Keratinocyte (primary cell): ENCODE measurements around the gene ATP5F1C. TPM values are rescaled to one million over a fixed set of nuclear protein-coding genes. Genes with fewer than 3 reads are reported as not detected.

Experiments
- DNase-seq: peaks from one replicate; pipeline ENCODE4 v3.0.0-alpha.2; 2011; ENCODE audit warnings: low read depth, missing footprints, low spot score
- FAIRE-seq: peaks from 2 replicates; lab custom pipeline; 2011; peaks lifted over from hg19 to GRCh38; lab: Jason Lieb, UNC
- H2AFZ ChIP-seq: 2 replicates; pipeline ENCODE4 v1.6.0; 2012; ENCODE audit warnings: low read length, control low read depth, inconsistent platforms; ENCODE audit not compliant: control insufficient read depth
- H3K27ac ChIP-seq: 2 replicates; pipeline ENCODE4 v1.5.1; 2011; ENCODE audit warnings: low read length; ENCODE audit not compliant: control insufficient read depth, insufficient read depth
- H3K27me3 ChIP-seq: 3 replicates; pipeline ENCODE4 v1.6.0; 2011; ENCODE audit warnings: low read length; ENCODE audit not compliant: control insufficient read depth, insufficient read depth; ENCODE audit errors: extremely low read depth
- H3K36me3 ChIP-seq, 2 experiments: 2 replicates in 1 of 2; 3 replicates in 1 of 2; pipeline ENCODE4 v1.5.1; 2011; ENCODE audit warnings: low read length in 2 of 2, mild to moderate bottlenecking in 1 of 2; ENCODE audit not compliant: control insufficient read depth in 2 of 2, insufficient read depth in 2 of 2; ENCODE audit errors: extremely low read depth in 1 of 2
- H3K4me1 ChIP-seq: 3 replicates; pipeline ENCODE4 v1.5.1; 2011; ENCODE audit warnings: low read length; ENCODE audit not compliant: control insufficient read depth, insufficient read depth; ENCODE audit errors: extremely low read depth
- H3K4me2 ChIP-seq: 3 replicates; pipeline ENCODE4 v1.6.0; 2011; ENCODE audit warnings: low read depth, low read length; ENCODE audit not compliant: control insufficient read depth, insufficient read depth; ENCODE audit errors: extremely low read depth
- H3K4me3 ChIP-seq, 3 experiments: fragments of 200-600 bp in 1 of 3; sonication (generic) in 1 of 3; 2 replicates in 2 of 3; 3 replicates in 1 of 3; pipeline ENCODE4 v1.5.1; 2011 to 2016; ENCODE audit warnings: low read length in 3 of 3, mild to moderate bottlenecking in 3 of 3, control low read depth in 2 of 3, inconsistent platforms in 1 of 3, low read depth in 1 of 3, mixed read lengths in 1 of 3, mixed run types in 1 of 3, moderate library complexity in 1 of 3; ENCODE audit not compliant: control insufficient read depth in 2 of 3, insufficient read depth in 2 of 3; ENCODE audit errors: extremely low read depth in 1 of 3
- H3K79me2 ChIP-seq: 2 replicates; pipeline ENCODE4 v1.6.0; 2012; ENCODE audit warnings: low read length; ENCODE audit not compliant: control insufficient read depth, insufficient read depth
- H3K9ac ChIP-seq: 3 replicates; pipeline ENCODE4 v1.6.0; 2011; ENCODE audit warnings: low read length; ENCODE audit not compliant: control insufficient read depth, insufficient read depth; ENCODE audit errors: extremely low read depth
- H3K9me1 ChIP-seq: 3 replicates; pipeline ENCODE4 v1.6.0; 2011; ENCODE audit warnings: low read length; ENCODE audit not compliant: control insufficient read depth, insufficient read depth; ENCODE audit errors: extremely low read depth
- H3K9me3 ChIP-seq: 2 replicates; pipeline ENCODE4 v1.5.1; 2012; ENCODE audit warnings: low read depth, low read length; ENCODE audit not compliant: control insufficient read depth
- H4K20me1 ChIP-seq: 3 replicates; pipeline ENCODE4 v1.6.0; 2011; ENCODE audit warnings: low read length; ENCODE audit not compliant: control insufficient read depth, insufficient read depth; ENCODE audit errors: extremely low read depth
- EZH2 ChIP-seq: IDR thresholded peaks from one replicate; pipeline ENCODE4 v1.6.1; 2012; ENCODE audit warnings: inconsistent platforms, mild to moderate bottlenecking, low read length, moderate library complexity
- dilution Hi-C: fragments of 300-500 bp; cut with MboI; formaldehyde crosslinking; loops from one replicate; pipeline ENCODE4 v1.7.0; 2020; ENCODE audit warnings: low sequenced_read_pairs; ENCODE audit not compliant: extremely low pct_ligation_motif_present
- polyA plus RNA-seq, 5 experiments: library from polyadenylated mRNA; depleted of rRNA in 3 of 5; stranded (reverse) in 3 of 5; stranded (forward) in 1 of 5; unstranded in 1 of 5; fragments of >200 nt; gene quantifications; 1 replicate in 1 of 5; 2 replicates in 3 of 5; 3 replicates in 1 of 5; pipeline versions ENCODE4 v1.2.1 to v1.2.3, GENCODE V29; 2011 to 2012; ENCODE audit warnings: missing spikeins in 2 of 5, low read depth in 1 of 5, low replicate concordance in 1 of 5
- TF ChIP-seq, protein P1 (sequence below), 3 experiments: IDR thresholded peaks in 1 of 3; conservative IDR thresholded peaks in 1 of 3; optimal IDR thresholded peaks in 1 of 3; 2 replicates in 2 of 3; 3 replicates in 1 of 3; pipeline versions ENCODE3 to v1.5.1; 2011; ENCODE audit warnings: low read length in 3 of 3, mild to moderate bottlenecking in 3 of 3, moderate library complexity in 2 of 3, control low read depth in 1 of 3, inconsistent platforms in 1 of 3; ENCODE audit not compliant: insufficient read depth in 2 of 3; ENCODE audit errors: extremely low read depth in 1 of 3

ATP5F1C gene
- polyA plus RNA-seq, 1 donor (not counting 4 experiments of a cell fraction or from before 2014, with no cell fraction given), result 496 TPM

DNA sequence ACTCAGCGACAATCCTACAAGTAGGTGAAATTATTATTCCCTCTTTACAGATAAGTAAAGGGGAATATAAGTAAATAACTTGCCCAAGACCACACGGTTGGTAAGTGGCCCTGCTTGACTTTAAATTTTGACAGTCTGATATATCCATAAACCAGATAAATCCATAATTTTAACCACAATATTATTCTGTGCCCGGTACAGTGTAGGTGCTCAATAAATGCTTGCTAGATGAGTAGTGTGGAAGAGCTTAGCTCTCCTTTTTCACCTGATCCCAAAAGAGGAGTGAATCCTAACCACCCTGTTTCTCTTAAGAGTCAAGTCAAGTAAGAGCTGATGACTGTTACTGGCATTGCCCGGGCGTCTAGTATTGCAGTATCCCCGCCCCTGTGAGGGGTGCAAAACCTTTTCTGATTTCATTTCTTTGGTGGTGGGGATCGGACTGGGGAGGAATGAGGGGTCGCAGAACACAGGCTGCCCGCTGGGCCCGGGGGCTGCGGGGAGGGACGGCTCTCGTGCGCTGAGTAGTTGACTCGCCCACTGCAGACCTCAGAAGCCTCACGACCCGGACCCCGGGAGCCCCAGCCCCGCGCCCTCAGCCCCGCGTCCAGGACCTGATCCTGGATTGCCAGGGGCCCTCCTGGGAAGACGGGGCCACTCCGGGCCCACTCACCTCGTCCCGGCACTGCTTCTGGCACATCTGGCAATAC lies 674 bp upstream of the ATP5F1C start:
- Histone ChIP-seq H3K9me1 (peaks cover 2% of the 10 kb centered on the region), H2AFZ (peak overlapping the region; percentile 99), H3K9ac (peak overlapping the region; percentile 94), H3K4me1 (peaks cover 25% of the 10 kb centered on the region), H3K4me2 (peak overlapping the region; percentile 93), H3K27ac (peak overlapping the region; percentile 88), H4K20me1 (peaks cover 16% of the 10 kb centered on the region), H3K79me2 (peaks cover 95% of the 10 kb centered on the region), H3K27me3 (no peaks in the 10 kb centered on the region), H3K9me3 (no peaks in the 10 kb centered on the region), H3K4me3 (peak overlapping the region; percentile 98 to 100 (median 98)), H3K36me3 (peaks cover 2 to 7% of the 10 kb centered on the region in 2 experiments)
- dilution Hi-C loops, result no loop called here
- FAIRE-seq (no peak), DNase-seq (no peak)
- no peak for TF ChIP-seq EZH2
- TF ChIP-seq, protein P1, sequence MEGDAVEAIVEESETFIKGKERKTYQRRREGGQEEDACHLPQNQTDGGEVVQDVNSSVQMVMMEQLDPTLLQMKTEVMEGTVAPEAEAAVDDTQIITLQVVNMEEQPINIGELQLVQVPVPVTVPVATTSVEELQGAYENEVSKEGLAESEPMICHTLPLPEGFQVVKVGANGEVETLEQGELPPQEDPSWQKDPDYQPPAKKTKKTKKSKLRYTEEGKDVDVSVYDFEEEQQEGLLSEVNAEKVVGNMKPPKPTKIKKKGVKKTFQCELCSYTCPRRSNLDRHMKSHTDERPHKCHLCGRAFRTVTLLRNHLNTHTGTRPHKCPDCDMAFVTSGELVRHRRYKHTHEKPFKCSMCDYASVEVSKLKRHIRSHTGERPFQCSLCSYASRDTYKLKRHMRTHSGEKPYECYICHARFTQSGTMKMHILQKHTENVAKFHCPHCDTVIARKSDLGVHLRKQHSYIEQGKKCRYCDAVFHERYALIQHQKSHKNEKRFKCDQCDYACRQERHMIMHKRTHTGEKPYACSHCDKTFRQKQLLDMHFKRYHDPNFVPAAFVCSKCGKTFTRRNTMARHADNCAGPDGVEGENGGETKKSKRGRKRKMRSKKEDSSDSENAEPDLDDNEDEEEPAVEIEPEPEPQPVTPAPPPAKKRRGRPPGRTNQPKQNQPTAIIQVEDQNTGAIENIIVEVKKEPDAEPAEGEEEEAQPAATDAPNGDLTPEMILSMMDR (optimal IDR thresholded peaks at IDR 0.05 in 1 of 3, IDR thresholded peaks at IDR 0.05 in 1 of 3, conservative IDR thresholded peaks at IDR 0.05 in 1 of 3; ENCODE audit: extremely low read depth in 1 of 3, insufficient read depth in 2 of 3, low read length in 3 of 3), result no peak

DNA sequence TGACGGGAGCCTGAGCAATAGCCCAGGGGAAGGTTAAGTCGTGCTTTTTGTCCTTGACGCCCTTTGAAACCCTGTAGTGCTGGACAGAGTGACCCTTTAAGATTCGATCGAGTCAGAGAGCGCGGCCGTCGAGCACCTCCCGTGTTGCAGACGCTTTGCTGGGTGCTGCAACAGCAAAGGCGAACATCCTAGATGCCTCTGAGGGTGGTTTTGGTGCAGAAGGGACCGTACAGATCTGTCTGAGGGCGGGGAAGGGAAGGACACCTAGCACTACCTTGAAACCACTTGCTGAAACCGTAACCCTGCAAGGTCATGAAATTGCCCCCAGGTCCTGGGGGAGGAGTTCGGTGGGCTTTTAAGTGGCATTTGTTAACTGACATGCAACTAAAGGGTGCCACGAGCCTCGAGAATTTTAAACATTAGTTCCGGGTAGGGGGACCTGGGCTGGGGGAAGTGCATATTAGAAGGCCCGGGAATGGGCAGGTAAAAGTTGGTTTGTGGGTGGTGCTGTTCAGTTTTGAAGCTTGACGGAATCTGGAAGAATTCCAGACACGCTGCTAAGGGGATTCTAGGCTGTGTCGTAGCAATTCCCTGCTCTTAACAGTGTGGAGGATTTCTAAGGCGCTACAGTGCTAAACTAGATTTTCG lies 786 bp downstream of the ATP5F1C start:
- peaks cover 32% of the 10 kb centered on the region for H3K4me1 ChIP-seq
- peaks cover 2% of the 10 kb centered on the region for H3K9me1 ChIP-seq
- H3K9me3 ChIP-seq, result no peaks in the 10 kb centered on the region
- no peaks in the 10 kb centered on the region for H3K27me3 ChIP-seq
- dilution Hi-C loops, result no loop called here
- DNase-seq, result no peak
- H3K4me3 ChIP-seq, result peak overlapping the region; percentile 98 to 100 (median 98)
- peak overlapping the region; percentile 94 for H3K4me2 ChIP-seq
- FAIRE-seq, result no peak
- H3K79me2 ChIP-seq, result peaks cover 99% of the 10 kb centered on the region
- H2AFZ ChIP-seq, result peak overlapping the region; percentile 85
- peak overlapping the region; percentile 94 for H3K9ac ChIP-seq
- no peak for TF ChIP-seq EZH2
- TF ChIP-seq, protein P1 (optimal IDR thresholded peaks at IDR 0.05 in 1 of 3, IDR thresholded peaks at IDR 0.05 in 1 of 3, conservative IDR thresholded peaks at IDR 0.05 in 1 of 3; ENCODE audit: extremely low read depth in 1 of 3, insufficient read depth in 2 of 3, low read length in 3 of 3), result no peak
- H3K27ac ChIP-seq, result peak overlapping the region; percentile 88
- H4K20me1 ChIP-seq, result peaks cover 16% of the 10 kb centered on the region
- H3K36me3 ChIP-seq, result peaks cover 2 to 13% of the 10 kb centered on the region in 2 experiments
